OCI-LY1 (cell line): ENCODE data around the gene PFDN4.

Experiments
- EZH2 ChIP-seq: fragments of 200-600 bp; sonication (generic), shearing (Covaris generic); IDR thresholded peaks from 2 replicates; pipeline ENCODE4 v1.8.0; 2017; ENCODE audit warnings: borderline replicate concordance, mixed run types, mild to moderate bottlenecking, antibody characterized with exemption, low read length, moderate library complexity, mixed read lengths
- TF ChIP-seq, protein P1 (sequence below): fragments of 200-600 bp; sonication (generic), shearing (Covaris generic); IDR thresholded peaks from 2 replicates; pipeline ENCODE4 v1.5.1; 2017; ENCODE audit warnings: mild to moderate bottlenecking, antibody characterized with exemption, low read length, moderate library complexity, mixed read lengths

DNA sequence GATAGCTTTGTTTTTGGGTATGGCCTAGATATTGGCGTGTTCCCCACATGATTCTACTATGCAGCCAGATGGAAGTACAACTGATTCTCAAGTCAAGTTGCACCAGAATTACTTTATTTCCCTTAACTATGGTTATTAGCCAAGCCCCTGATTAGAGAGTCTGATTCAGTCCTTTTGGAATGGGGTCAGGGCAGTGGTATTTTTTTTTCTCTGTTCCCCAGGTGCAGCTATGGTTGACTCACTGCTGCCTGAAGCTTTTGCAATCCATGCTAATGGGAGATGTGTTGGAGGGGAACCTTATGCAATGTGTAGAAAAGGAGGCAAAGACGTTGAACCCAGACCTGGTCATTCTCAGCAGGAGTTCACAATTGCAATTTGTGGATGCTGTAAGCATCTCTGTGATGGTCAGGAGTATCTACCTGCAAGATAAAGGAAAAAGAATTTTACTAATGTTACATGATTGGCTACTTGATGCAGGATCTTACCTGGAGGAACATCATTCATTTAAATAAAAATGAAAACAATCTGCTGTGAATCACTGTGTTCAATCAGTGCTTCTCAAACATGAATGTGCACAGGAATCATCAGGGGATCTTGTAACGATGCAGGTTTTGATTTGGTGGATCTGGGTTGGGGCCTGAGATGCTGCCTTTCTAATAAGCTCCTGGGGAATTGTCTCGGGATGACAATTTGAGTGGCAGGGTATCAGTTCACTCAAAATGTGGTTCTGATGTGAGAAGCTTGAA, 49.4 kb downstream of the PFDN4 start:
- TF ChIP-seq, protein P1, sequence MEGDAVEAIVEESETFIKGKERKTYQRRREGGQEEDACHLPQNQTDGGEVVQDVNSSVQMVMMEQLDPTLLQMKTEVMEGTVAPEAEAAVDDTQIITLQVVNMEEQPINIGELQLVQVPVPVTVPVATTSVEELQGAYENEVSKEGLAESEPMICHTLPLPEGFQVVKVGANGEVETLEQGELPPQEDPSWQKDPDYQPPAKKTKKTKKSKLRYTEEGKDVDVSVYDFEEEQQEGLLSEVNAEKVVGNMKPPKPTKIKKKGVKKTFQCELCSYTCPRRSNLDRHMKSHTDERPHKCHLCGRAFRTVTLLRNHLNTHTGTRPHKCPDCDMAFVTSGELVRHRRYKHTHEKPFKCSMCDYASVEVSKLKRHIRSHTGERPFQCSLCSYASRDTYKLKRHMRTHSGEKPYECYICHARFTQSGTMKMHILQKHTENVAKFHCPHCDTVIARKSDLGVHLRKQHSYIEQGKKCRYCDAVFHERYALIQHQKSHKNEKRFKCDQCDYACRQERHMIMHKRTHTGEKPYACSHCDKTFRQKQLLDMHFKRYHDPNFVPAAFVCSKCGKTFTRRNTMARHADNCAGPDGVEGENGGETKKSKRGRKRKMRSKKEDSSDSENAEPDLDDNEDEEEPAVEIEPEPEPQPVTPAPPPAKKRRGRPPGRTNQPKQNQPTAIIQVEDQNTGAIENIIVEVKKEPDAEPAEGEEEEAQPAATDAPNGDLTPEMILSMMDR = no peak
- no peak for TF ChIP-seq EZH2
